Panc1 (cell line): ENCODE results near the gene AGAP1. TPM values are rescaled to one million over a fixed set of nuclear protein-coding genes. Genes with fewer than 3 reads are reported as not detected.

Source experiments
- ATAC-seq: fragments of 200-7000 bp; cut with Tn5 transposase; 2 replicates; pipeline ENCODE4 v1.9.1; 2020; ENCODE audit warnings: mild to moderate bottlenecking, moderate library complexity
- BruUV-seq: library from RNA; stranded (reverse); fragments of 400-500 nt; replicated peaks from 2 replicates; lab custom pipeline; 2021; lab: Mats Ljungman, UMichigan
- CTCF ChIA-PET: fragments of 300-600 bp; sonication (Branson Sonifier 250); formaldehyde crosslinking; loops from one replicate; lab custom pipeline; 2022; ENCODE audit warnings: antibody characterized with exemption; lab: Charles Lee
- POLR2A ChIA-PET: fragments of 300-600 bp; sonication (Branson Sonifier 250); formaldehyde crosslinking; loops from one replicate; lab custom pipeline; 2022; ENCODE audit warnings: antibody characterized with exemption; lab: Charles Lee
- DNase-seq: peaks from one replicate; pipeline ENCODE4 v3.0.0-alpha.2; 2010; ENCODE audit warnings: low read depth, low spot score
- H3K27ac ChIP-seq: 2 replicates; pipeline ENCODE4 v1.5.1; 2011; ENCODE audit warnings: mild to moderate bottlenecking, low read length, inconsistent platforms
- H3K27me3 ChIP-seq: fragments of 200-500 bp; sonication (Bioruptor generic); 2 replicates; pipeline ENCODE4 v1.6.0; 2014; ENCODE audit warnings: low read length, inconsistent platforms; ENCODE audit not compliant: control insufficient read depth, insufficient read depth
- H3K36me3 ChIP-seq: fragments of 200-500 bp; sonication (Bioruptor generic); 2 replicates; pipeline ENCODE4 v1.5.1; 2014; ENCODE audit warnings: inconsistent platforms, mild to moderate bottlenecking, low read length, moderate library complexity; ENCODE audit not compliant: control insufficient read depth, insufficient read depth
- H3K4me1 ChIP-seq: 2 replicates; pipeline ENCODE4 v1.5.1; 2011; ENCODE audit warnings: inconsistent platforms, mild to moderate bottlenecking, low read length, moderate library complexity; ENCODE audit not compliant: control insufficient read depth, insufficient read depth
- H3K4me3 ChIP-seq, 2 experiments: 2 replicates each; pipeline ENCODE4 v1.5.1; 2011 to 2012; ENCODE audit warnings: low read depth in 2 of 2, low read length in 2 of 2, mild to moderate bottlenecking in 2 of 2, inconsistent platforms in 1 of 2, moderate library complexity in 1 of 2
- H3K9me3 ChIP-seq: fragments of 200-500 bp; sonication (Bioruptor generic); 2 replicates; pipeline ENCODE4 v1.5.1; 2014; ENCODE audit warnings: low read depth, mild to moderate bottlenecking, inconsistent platforms, low read length, moderate library complexity; ENCODE audit not compliant: control insufficient read depth, insufficient read depth
- CTCF ChIP-seq: fragments of 450-650 bp; IDR thresholded peaks from 2 replicates; pipeline ENCODE4 v1.5.1; 2017; ENCODE audit warnings: mild to moderate bottlenecking
- POLR2AphosphoS5 ChIP-seq: IDR thresholded peaks from 2 replicates; pipeline ENCODE4 v1.6.1; 2012; ENCODE audit warnings: mild to moderate bottlenecking, low read depth, low read length, moderate library complexity
- REST ChIP-seq, 2 experiments: IDR thresholded peaks; 2 replicates each; pipeline ENCODE4 v1.6.1; 2011 to 2012; ENCODE audit warnings: low read depth in 2 of 2, control low read depth in 1 of 2, low read length in 1 of 2, mild to moderate bottlenecking in 1 of 2, moderate library complexity in 1 of 2; ENCODE audit not compliant: insufficient read depth in 1 of 2
- SIN3A ChIP-seq: IDR thresholded peaks from 2 replicates; pipeline ENCODE4 v1.6.1; 2012; ENCODE audit warnings: low read depth, mild to moderate bottlenecking, low read length, moderate library complexity, borderline replicate concordance; ENCODE audit not compliant: insufficient read depth
- TCF7L2 ChIP-seq: IDR thresholded peaks from 2 replicates; pipeline ENCODE4 v1.6.1; 2011; ENCODE audit warnings: mild to moderate bottlenecking, low read depth, low read length, inconsistent platforms
- in situ Hi-C: cut with HindIII; loops from 2 replicates; pipeline ENCODE4 v1.10.0; 2016; ENCODE audit warnings: low sequenced_read_pairs, low pct_unique_long_range_greater_than_20kb
- intact Hi-C: fragments of 100-400 bp; cut with micrococcal nuclease; formaldehyde crosslinking; loops from one replicate; pipeline ENCODE4 v1.10.0; 2022; ENCODE audit not compliant: unreplicated experiment
- total RNA-seq: library from RNA; stranded (reverse); gene quantifications from one replicate; pipeline ENCODE4 v1.2.1, GENCODE V29; 2021; ENCODE audit not compliant: unreplicated experiment

Gene AGAP1
- total RNA-seq, 1 experiment from 2014 or later: 38.9 TPM

DNA sequence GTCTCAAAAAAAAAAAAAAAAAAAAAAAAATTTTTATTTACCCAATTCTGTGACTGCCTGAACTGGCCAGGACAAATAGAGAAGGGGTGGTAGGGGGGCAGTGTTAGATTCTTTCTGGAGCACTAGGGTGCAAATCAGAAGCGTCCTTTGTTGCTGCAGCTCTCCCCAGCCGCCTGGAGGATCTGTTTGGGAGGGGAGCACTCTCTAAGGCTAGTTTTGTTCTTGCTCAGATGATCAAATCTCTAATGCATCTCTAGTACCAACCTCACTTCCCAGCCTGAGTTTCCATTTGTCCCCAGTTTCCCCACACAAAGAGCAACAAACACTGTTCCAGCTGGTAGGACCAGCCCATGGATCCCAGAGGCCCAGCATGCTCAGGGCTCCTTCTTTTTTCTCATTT lies 591.4 kb downstream of the AGAP1 start:
- Histone ChIP-seq H3K27ac (no peak overlapping the region), H3K4me3 (no peak overlapping the region), H3K4me1 (no peaks in the 10 kb centered on the region), H3K27me3 (no peaks in the 10 kb centered on the region), H3K36me3 (no peaks in the 10 kb centered on the region), H3K9me3 (no peaks in the 10 kb centered on the region)
- DNase-seq (no peak), ATAC-seq (no peak)
- TF ChIP-seq CTCF: no peak
- no peak for TF ChIP-seq REST (IDR thresholded peaks at IDR 0.05; ENCODE audit: insufficient read depth in 1 of 2, low read depth in 2 of 2, low read length in 1 of 2)
- TF ChIP-seq POLR2AphosphoS5: no peak
- TF ChIP-seq SIN3A: no peak
- no peak for TF ChIP-seq TCF7L2
- ChIA-PET CTCF (no interaction called here), POLR2A (interaction anchor here (0.7 kb wide), 1 partner anchor 193 kb away, joined by 9 read pairs; no protein-coding TSS in a partner anchor)
- intact Hi-C loops: no loop called here
- BruUV-seq: no TSS peak
- in situ Hi-C loops: no loop called here

- intact Hi-C loops: no loop called here
Measured at GRCh38 chr2:236085647-236086046, 591.8 kb downstream of the AGAP1 start.

More at GRCh38 chr2:236085647-236086046, 591.8 kb downstream of the AGAP1 start:
- H3K9me3 ChIP-seq: no peaks in the 10 kb centered on the region
- no TSS peak for BruUV-seq
- CTCF ChIA-PET: no interaction called here
- no peak overlapping the region for H3K4me3 ChIP-seq
- H3K27ac ChIP-seq: no peak overlapping the region
- in situ Hi-C loops: no loop called here
- H3K4me1 ChIP-seq: no peaks in the 10 kb centered on the region
- no peaks in the 10 kb centered on the region for H3K27me3 ChIP-seq
- DNase-seq (no peak), ATAC-seq (no peak)
- TF ChIP-seq REST (IDR thresholded peaks at IDR 0.05; ENCODE audit: insufficient read depth in 1 of 2, low read depth in 2 of 2, low read length in 1 of 2): no peak
- no peak for TF ChIP-seq POLR2AphosphoS5
- TF ChIP-seq CTCF: no peak
- TF ChIP-seq SIN3A: no peak
- POLR2A ChIA-PET: no interaction called here
- no peaks in the 10 kb centered on the region for H3K36me3 ChIP-seq
